Measurements from ENCODE around the gene SDK2.

The SDK2 gene

GRCh38 chr17:73369111-73369521, 275.1 kb downstream of the SDK2 start:
- DNase-seq (ENCODE audit: low spot score) = peak; percentile 86

GRCh38 chr17:73368085-73368631, 276.1 kb downstream of the SDK2 start:
- no peak for DNase-seq (ENCODE audit: low spot score)

DNA sequence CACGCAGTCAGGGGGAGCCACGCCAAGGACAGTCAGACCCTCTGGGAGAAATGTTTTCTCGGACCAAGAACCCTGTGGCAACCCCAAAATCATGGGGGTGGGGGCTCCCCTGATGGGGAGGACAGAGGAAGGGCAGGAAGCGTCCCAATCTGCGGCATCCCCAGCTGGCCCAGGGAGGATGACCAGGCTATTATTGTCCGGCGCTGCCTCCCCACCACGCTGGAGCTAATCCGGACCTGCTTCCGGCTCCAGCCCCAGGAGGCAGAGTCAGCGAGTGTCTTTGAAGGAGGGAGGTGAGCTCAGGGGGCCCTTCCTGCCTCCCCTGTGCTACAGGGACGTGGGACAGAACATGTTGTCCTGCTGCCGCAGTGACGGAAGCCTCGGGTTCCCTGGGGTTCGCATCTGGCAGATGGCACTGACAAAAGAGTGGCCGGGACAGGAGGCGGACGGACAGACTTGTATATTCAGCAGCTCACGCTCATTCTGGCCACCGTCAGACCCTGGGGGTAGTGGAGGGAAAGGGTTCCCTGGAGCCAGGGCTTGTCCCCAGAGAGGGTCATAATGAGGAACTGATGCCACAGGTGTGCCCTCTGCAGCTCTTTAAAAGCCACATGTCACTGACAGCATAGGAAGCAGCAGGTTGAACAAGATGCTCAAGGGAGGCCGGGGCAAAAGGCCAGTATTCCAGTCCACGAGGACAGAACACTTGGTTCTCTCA, 278.2 kb downstream of the SDK2 start:
- DNase-seq (ENCODE audit: low spot score) = no peak

DNA sequence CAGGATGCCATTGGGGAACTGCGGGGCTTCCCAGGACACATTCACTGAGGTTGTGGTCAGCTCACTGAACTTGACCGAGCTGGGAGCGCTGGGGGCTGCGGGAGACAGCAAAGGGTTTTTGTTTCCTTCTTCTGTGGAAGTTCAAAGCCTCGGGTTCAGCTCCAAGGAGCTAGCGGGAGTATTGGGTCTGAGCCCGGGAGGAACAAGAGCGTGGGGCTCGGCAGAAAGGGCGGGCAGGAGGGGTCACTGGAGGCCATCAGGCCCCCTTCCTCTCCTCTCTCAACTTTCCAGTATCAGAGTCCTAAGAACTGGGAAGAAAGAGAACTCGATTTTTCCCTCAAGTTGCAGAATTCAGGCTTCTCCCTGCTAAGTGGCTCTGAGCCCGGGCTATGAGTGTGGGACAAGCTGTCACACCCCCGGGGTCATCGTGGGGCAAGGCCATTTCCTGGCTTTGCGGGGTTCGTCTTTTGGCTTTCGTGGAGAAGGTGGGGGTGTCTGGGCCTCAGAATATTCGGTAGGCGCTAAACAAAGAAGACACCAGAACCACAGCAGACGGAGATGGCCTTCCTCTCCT, 278.9 kb downstream of the SDK2 start:
- DNase-seq (ENCODE audit: low spot score) = no peak

DNA sequence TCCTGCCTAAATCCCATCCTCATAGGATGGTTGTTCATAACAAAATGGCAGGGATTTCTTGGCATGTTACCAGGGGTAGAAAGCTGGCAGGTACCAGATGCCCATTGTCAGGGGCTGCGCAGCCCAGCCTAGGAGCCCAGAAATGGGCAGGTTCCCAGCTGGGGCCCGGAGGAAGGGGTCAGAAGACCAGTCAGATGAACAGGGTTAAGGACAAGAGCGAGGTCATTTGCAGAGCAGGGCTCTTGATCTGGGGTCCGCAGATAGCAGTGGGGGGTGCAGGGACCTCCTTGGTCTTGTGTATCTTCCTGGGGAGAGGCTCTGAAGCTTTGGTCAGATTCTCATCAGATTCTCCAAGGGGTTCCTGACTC, 280.1 kb downstream of the SDK2 start:
- DNase-seq (ENCODE audit: low spot score) = no peak

GRCh38 chr17:73363442-73364154, 280.6 kb downstream of the SDK2 start:
- no peak for DNase-seq (ENCODE audit: low spot score)

GRCh38 chr17:73362697-73363096, 281.5 kb downstream of the SDK2 start:
- no peak for DNase-seq (ENCODE audit: low spot score)

DNA sequence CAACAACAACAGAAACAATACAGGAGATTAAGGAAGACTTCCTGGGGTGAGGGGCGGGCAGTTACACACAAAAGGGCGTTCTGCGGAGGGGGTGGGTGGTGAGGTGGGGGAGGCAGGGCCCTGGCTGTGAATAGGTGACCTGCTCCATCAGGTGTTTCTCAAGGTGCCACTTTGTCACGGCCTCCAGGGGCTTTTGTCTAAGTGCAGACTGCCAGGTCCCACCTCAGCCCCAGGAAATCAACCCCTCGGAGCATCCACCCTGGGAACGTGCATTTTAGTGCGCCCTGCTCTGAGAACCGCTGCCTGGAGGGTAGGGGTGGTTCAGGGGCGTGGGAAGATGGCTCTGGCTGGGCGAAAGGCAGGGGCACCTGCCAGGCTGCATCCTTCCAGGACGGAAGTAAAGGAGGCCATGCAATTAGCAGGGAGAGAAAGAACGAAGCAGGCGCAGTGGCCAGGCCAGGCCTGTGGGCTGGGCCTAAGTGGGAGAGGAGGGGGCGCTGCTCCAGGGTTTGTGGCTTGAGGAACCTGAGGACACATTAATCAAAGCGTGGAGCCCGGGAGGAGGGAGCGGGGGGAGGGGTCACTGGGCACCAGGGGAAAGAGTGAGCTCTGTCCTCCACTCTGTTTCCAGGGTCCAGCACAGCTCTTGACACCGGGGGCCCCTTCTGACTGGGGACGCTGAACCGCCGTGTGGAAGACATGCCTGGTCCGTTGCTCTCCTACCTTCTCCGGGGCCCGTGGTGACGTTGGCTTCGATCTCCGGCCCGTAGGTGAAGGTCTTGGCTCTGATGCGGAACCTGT, 283.1 kb downstream of the SDK2 start:
- DNase-seq (ENCODE audit: low spot score) = peak; percentile 74

GRCh38 chr17:73359987-73360410, 284.2 kb downstream of the SDK2 start:
- DNase-seq (ENCODE audit: low spot score) = no peak

- DNase-seq (ENCODE audit: low spot score) = no peak
These were observed 284.9 kb downstream of the SDK2 start for GRCh38 chr17:73359352-73359751.

GRCh38 chr17:73358668-73359067, 285.6 kb downstream of the SDK2 start:
- DNase-seq (ENCODE audit: low spot score) = no peak

GRCh38 chr17:73357981-73358380, 286.3 kb downstream of the SDK2 start:
- no peak for DNase-seq (ENCODE audit: low spot score)

DNA sequence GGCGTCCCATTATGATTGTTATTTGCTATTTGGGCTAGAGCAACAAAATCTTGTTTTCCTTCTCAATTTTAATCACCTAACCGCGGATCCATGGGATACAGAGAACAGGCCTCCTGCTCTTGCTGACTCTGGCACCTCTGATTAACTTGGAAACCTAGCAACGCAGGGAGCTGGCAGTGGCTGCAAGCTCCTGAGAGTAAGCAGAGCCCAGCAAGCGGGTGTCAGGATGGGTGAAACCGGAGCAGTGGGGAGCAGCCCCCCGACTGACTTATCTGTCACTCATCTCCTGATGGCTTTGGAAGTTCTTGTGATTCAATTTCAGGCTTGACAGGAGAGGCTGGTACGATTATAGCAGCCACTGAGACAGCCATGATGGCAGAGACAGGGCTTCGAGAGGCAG, 286.9 kb downstream of the SDK2 start:
- peak; percentile 95 for DNase-seq (ENCODE audit: low spot score)

GRCh38 chr17:73356561-73357170, 287.6 kb downstream of the SDK2 start:
- no peak for DNase-seq (ENCODE audit: low spot score)

DNA sequence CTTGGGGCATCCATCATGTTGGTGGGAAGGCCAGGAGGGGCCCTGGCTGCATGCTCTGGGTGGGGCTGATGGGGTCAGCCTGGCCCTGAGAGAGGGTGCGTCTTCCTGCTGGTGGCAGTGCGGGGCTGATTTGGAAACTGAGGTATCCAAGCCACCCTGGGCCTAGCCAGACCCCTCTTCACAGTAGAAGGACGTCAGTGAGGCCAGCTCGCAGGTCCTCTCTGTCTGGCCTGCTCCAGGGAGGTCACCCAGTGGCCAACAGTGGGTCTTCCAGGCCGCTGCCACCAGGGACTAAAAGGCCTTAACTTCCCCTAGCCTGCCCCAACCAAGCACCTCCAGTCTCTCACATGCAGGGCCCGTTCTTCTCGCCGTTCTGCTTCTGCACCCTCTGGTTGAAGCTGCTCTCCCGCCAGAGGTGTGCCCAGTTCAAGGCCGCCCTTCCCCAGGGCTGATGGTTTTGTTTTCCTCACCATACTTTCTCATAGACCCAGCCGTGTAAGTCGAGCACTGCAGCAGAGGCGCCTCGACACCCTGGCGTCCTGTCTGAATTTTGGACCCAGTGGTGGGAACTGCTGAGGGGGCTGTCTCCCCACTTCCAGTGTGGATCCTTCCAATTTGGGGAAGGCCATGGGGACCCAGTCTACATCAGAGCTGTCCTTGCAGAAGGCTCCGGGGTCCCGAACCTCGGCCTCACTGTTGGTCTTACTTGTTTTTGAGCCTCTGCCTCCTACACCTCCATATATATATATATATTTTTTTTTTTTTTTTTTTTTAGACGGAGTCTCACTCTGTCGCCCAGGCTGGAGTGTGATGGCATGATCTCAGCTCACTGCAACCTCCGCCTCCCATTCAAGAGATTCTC, 289.6 kb downstream of the SDK2 start:
- no peak for DNase-seq (ENCODE audit: low spot score)

DNA sequence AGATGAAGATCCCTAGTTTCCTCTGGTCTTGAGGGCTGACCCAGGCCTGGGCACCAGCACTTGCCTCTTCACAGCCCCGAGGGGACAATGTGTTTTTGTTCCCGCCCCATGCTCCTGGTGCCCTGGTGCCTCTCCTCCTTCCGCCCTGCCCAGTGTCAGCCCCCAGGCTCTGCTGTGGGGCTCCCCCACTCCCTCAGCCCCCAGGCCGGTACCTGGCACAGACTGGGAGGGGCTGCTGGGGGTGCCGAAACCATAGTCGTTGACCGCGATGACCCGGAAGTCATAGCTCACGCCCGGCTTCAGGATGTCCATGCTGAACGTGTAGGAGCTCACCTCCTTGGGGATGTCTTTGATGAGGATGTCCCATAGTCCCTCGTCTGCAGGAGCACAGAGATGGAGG, 292.0 kb downstream of the SDK2 start:
- no peak for DNase-seq (ENCODE audit: low spot score)

GRCh38 chr17:73351764-73352163, 292.5 kb downstream of the SDK2 start:
- DNase-seq (ENCODE audit: low spot score) = no peak

GRCh38 chr17:73350864-73351263, 293.4 kb downstream of the SDK2 start:
- no peak for DNase-seq (ENCODE audit: low spot score)

- no peak for DNase-seq (ENCODE audit: low spot score)
These were observed 294.6 kb downstream of the SDK2 start for GRCh38 chr17:73349647-73350046.

- no peak for DNase-seq (ENCODE audit: low spot score)
These were observed 295.1 kb downstream of the SDK2 start for GRCh38 chr17:73349138-73349537.

DNA sequence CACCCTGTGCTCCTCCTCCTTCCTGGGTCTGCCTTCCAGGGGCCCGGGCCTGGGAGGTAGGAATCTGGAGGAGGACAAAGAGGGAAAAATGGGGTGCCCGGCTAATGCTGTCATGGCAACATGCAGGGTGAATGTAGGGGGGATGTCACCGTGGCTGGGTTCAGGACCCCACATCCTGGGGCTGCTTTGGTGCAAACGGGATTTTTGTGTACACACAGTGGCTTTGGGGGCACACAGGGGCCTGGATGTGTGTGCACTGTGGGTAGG, 295.5 kb downstream of the SDK2 start:
- DNase-seq (ENCODE audit: low spot score) = no peak

Data from SK-N-DZ (cell line).